ENCODE measurements around the gene SIDT2. TPM values are rescaled to one million over a fixed set of nuclear protein-coding genes. Genes with fewer than 3 reads are reported as not detected.

SIDT2 gene
- total RNA-seq, 1 donor, result 27.5 TPM

- Histone ChIP-seq H3K4me3 (ENCODE audit: insufficient read depth, low read length) (no peak overlapping the region), H3K4me2 (ENCODE audit: insufficient read depth, low read length) (no peak overlapping the region), H4K20me1 (ENCODE audit: insufficient read depth, low read length) (no peaks in the 10 kb centered on the region), H3K27me3 (ENCODE audit: insufficient read depth, low read length) (no peaks in the 10 kb centered on the region), H2AFZ (ENCODE audit: low read length) (no peak overlapping the region), H3K4me1 (ENCODE audit: insufficient read depth, low read length) (peaks cover 46% of the 10 kb centered on the region), H3K9me3 (ENCODE audit: low read depth, low read length) (no peaks in the 10 kb centered on the region), H3K36me3 (ENCODE audit: insufficient read depth, low read length) (peaks cover 62% of the 10 kb centered on the region), H3K27ac (ENCODE audit: low read depth, low read length) (peak overlapping the region; percentile 72), H3K79me2 (ENCODE audit: insufficient read depth, low read length) (peaks cover 3% of the 10 kb centered on the region)
- TF ChIP-seq CTCF (IDR thresholded peaks at IDR 0.05; ENCODE audit: extremely low read depth, low read depth, low read length), result no peak
- DNase-seq (ENCODE audit: insufficient read length, low spot score, missing footprints), result peak; percentile 11
Measured at GRCh38 chr11:117222991-117223740, 44.6 kb downstream of the SIDT2 start.

- H3K4me3 ChIP-seq (ENCODE audit: insufficient read depth, low read length), result no peak overlapping the region
- no peaks in the 10 kb centered on the region for H3K27me3 ChIP-seq (ENCODE audit: insufficient read depth, low read length)
- no peak overlapping the region for H3K4me2 ChIP-seq (ENCODE audit: insufficient read depth, low read length)
- no peaks in the 10 kb centered on the region for H3K9me3 ChIP-seq (ENCODE audit: low read depth, low read length)
- no peak for TF ChIP-seq CTCF (IDR thresholded peaks at IDR 0.05; ENCODE audit: extremely low read depth, low read depth, low read length)
- peak overlapping the region; percentile 72 for H3K27ac ChIP-seq (ENCODE audit: low read depth, low read length)
- H3K36me3 ChIP-seq (ENCODE audit: insufficient read depth, low read length), result peaks cover 62% of the 10 kb centered on the region
- H4K20me1 ChIP-seq (ENCODE audit: insufficient read depth, low read length), result no peaks in the 10 kb centered on the region
- peaks cover 37% of the 10 kb centered on the region for H3K4me1 ChIP-seq (ENCODE audit: insufficient read depth, low read length)
- H3K79me2 ChIP-seq (ENCODE audit: insufficient read depth, low read length), result peaks cover 9% of the 10 kb centered on the region
- no peak overlapping the region for H2AFZ ChIP-seq (ENCODE audit: low read length)
- DNase-seq (ENCODE audit: insufficient read length, low spot score, missing footprints), result peak; percentile 11
Measured at GRCh38 chr11:117223741-117224689, 45.5 kb downstream of the SIDT2 start.

GRCh38 chr11:117225553-117226170 lies 47.1 kb downstream of the SIDT2 start:
- no peaks in the 10 kb centered on the region for H3K27me3 ChIP-seq (ENCODE audit: insufficient read depth, low read length)
- no peaks in the 10 kb centered on the region for H3K9me3 ChIP-seq (ENCODE audit: low read depth, low read length)
- TF ChIP-seq CTCF (IDR thresholded peaks at IDR 0.05; ENCODE audit: extremely low read depth, low read depth, low read length), result no peak
- no peak overlapping the region for H2AFZ ChIP-seq (ENCODE audit: low read length)
- H3K27ac ChIP-seq (ENCODE audit: low read depth, low read length), result no peak overlapping the region
- H3K36me3 ChIP-seq (ENCODE audit: insufficient read depth, low read length), result peaks cover 64% of the 10 kb centered on the region
- no peak overlapping the region for H3K4me3 ChIP-seq (ENCODE audit: insufficient read depth, low read length)
- H3K79me2 ChIP-seq (ENCODE audit: insufficient read depth, low read length), result peaks cover 23% of the 10 kb centered on the region
- no peak overlapping the region for H3K4me2 ChIP-seq (ENCODE audit: insufficient read depth, low read length)
- H3K4me1 ChIP-seq (ENCODE audit: insufficient read depth, low read length), result peaks cover 32% of the 10 kb centered on the region
- peak; percentile 32 for DNase-seq (ENCODE audit: insufficient read length, low spot score, missing footprints)
- H4K20me1 ChIP-seq (ENCODE audit: insufficient read depth, low read length), result peaks cover 10% of the 10 kb centered on the region
